GM12891 (cell line): ENCODE results near the gene ADCY2.

Source experiments
- PAX5 ChIP-seq: IDR thresholded peaks from 2 replicates; pipeline ENCODE4 v1.6.1; 2011; ENCODE audit warnings: low read length, moderate library complexity, mild to moderate bottlenecking; ENCODE audit not compliant: insufficient read depth, severe bottlenecking
- POLR2A ChIP-seq: IDR thresholded peaks from 2 replicates; pipeline ENCODE4 v1.6.1; 2011; ENCODE audit warnings: low read depth, low read length, control low read depth
- POLR2AphosphoS5 ChIP-seq: IDR thresholded peaks from 2 replicates; pipeline ENCODE4 v1.6.1; 2011; ENCODE audit warnings: low read depth, low read length, control low read depth
- TAF1 ChIP-seq: IDR thresholded peaks from 2 replicates; pipeline ENCODE4 v1.6.1; 2011; ENCODE audit warnings: low read depth, low read length, control low read depth

- TF ChIP-seq TAF1 = no peak
- no peak for TF ChIP-seq POLR2AphosphoS5
- no peak for TF ChIP-seq PAX5
- no peak for TF ChIP-seq POLR2A
These were observed 107.6 kb downstream of the ADCY2 start for GRCh38 chr5:7503564-7503963.
